Stimulated activated CD8-positive, alpha-beta memory T cell treated with anti-CD3 and anti-CD28 coated beads, Interleukin-7, amount 100 ng/mL, for 48 hours (primary cell): ENCODE data around the gene S100A12.
"Not testable (repeated sequence)": the region's sequence is repeated elsewhere in the genome, so short reads cannot be mapped to it uniquely, and the experiment has no call there.

Experiments
- DNase-seq, 2 donors: peaks; one replicate each; pipeline ENCODE4 v3.0.0-alpha.2; 2020; ENCODE audit warnings: low read depth in 1 of 2; ENCODE audit errors: extremely low read depth in 1 of 2

Gene S100A12

GRCh38 chr1:153354515-153355193 lies 20.8 kb downstream of the S100A12 start:
- DNase-seq, result no peak

GRCh38 chr1:153353226-153353947 lies 22.0 kb downstream of the S100A12 start:
- no peak for DNase-seq

GRCh38 chr1:153352523-153352922 lies 22.9 kb downstream of the S100A12 start:
- peak; percentile 13 to 30 for DNase-seq

DNA sequence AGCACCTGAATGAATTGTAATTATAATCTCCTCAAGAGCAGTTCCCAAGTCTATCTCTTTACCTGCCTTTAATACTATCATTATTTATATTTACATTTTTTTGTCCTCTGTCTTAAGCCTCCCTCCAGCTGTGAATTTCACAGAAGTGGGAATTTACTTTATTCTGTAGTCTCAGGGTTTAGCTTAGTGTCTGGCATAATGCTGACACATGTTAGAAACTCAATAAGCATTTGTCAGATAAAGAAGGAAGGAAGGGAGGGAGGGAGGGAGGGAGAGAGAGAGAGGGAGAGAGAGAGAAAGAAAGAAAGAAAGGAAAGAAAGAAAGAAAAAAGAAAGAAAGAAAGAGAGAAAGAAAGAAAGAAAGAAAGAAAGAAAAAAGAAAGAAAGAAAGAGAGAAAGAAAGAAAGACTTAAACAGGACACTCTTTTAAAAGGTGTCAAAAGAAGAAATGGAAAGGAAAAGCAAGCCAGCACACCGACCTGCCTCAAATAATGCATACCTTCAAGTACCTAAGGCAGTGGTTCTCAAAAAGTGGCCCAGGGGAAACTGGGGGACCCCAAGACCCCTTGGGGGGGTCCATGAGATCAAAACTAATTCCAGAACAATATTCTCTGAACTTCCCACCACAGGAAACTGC lies 25.0 kb downstream of the S100A12 start:
- DNase-seq, result no peak

DNA sequence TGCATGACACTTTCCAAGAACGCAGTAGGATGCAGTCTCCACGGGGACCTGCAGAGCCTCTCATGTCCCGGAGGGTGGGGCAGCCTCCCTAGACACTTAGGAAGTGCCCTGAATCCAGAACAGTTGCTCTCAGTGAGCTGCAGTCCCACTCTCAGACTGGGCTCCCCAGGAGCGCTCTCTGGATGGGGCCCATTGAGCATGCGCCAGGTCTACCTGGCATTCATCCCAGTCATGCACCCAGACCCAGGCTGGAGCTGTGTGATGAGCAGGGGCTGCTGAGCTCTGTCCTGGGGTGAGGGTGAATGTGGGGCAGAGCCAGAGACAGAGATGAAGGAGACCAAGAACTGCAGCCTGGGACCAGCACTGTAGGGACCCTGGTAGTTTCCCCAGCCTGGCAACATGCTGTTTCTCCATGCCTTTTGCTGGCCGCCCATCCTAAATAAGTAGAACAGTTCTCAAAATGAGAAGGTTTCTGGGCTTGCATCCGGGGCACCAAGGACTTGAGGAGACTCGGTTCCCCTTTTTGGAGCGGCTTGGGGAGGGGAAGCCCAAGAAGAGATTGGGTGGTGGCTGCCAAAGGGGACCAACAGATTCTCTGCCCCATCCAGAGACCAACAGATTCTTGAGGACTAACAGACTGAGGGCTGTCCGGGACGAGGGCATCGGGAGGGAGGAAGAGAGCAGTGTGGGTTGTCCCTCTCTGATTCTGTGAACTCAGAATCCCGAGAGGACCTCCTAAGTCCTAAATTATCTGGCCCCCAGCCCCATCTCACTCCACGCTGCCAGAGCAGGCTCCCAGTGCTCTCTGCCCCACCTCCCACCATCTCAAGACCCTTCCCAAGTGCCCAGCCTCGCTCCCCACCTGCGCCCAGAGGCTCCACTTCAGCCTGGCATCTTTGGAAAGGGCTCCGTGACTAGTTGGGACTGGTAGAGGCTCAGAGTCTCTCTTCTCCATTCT lies 25.8 kb downstream of the S100A12 start:
- no peak for DNase-seq

- no peak for DNase-seq
Observed at GRCh38 chr1:153348511-153349362, 26.7 kb downstream of the S100A12 start, which contains the start of gene PGLYRP4. PGLYRP4 (minus strand) TSS chr1:153348841; CDS start chr1:153347932, 909 bp downstream.

- DNase-seq, result no peak
Observed at GRCh38 chr1:153347856-153348255, 27.6 kb downstream of the S100A12 start.

DNA sequence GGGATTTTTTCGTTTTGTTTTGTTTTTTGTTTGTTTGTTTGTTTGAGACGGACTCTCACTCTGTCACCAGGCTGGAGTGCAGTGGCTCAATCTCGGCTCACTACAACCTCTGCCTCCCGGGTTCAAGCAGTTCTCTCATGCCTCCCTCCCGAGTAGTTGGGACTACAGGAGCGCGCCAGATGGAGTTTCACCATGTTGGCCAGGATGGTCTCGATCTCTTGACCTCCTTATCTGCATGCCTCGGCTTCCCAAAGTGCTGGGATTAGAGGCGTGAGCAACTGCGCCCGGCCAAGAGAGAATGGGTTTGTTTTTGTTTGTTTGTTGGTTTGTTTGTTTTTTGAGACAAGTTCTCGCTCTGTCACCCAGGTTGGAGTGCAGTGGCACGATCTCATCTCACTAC lies 28.4 kb downstream of the S100A12 start:
- not testable (repeated sequence) for DNase-seq

- no peak for DNase-seq
Observed at GRCh38 chr1:153346077-153346723, 29.2 kb downstream of the S100A12 start.

DNA sequence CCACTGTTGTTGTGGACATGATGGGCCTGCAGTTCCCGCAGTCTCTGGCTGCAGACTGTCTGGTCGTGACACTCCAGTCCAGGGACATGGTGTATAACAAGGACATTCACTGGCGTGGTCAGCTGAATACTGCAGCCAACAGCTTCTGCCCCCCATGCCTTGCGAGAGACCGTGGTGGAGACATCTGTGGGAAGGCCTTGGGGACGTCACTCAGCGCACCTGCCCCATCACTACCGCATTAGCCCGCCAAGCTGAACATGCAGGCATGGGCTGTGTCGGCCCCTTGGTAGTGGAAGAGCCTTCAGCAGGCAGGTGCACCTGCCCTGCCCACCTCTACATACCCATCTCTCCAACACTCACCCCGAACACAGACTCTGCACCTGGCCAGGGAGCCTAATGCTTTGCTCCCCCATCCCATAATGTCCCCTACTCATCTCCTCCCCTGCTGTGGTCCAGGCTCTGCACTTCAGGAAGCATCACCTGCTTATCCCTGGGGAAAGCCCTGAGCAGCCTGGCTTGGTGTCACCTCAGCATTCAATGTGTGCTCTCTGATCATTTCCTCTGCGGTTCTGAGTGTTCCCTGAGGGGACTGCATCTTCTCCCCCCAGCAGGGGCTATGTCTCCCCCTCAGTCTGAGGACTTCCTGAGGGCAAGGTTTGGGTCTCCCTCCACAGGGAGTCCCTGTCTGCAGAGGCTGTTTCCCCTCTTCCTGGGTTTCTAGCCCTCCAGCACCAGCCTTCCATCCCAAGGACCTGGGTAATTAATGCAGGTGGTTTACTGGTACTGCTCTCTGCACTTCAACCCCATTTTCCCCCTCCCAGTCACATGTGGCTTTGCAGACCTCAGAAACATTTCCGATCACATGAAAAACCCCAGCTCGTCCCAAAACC lies 30.0 kb downstream of the S100A12 start:
- no peak for DNase-seq

DNA sequence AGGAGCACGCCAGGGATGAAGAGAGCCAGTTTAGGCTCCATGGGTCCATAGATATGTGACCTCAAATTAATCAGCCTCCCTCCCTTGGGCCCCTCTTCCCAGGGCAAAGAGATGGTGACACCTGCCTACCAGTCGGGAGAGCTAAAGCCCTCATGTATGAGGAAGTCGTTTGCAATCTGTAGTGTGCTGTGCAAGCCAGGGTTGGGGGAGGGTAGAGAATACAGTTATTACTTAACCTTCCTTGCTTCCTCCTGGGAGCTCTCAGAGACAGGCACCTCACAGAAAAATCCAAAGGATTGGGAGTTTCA lies 30.7 kb downstream of the S100A12 start:
- DNase-seq, result no peak

GRCh38 chr1:153343811-153344717 lies 31.4 kb downstream of the S100A12 start:
- DNase-seq, result no peak

- DNase-seq, result no peak
Observed at GRCh38 chr1:153343040-153343681, 32.3 kb downstream of the S100A12 start.

DNA sequence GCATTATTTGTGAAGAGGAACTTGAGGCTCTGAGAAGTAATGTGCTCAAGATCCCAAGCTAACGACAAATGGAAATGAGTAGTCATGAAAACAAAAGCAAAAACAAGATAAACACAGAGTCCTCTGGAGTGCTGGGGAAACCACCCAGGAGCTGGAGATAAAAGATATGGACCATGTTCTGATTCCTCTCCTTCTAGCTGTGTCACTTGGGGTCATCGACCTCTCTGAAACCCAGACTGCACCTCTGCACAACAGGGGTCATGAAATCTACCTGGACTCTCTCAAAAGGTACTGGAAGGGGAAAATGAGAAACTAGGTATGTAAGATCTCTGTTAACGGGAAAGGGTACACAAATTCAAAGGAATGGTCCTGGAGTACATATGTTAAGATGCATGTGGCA lies 33.2 kb downstream of the S100A12 start:
- no peak for DNase-seq

DNA sequence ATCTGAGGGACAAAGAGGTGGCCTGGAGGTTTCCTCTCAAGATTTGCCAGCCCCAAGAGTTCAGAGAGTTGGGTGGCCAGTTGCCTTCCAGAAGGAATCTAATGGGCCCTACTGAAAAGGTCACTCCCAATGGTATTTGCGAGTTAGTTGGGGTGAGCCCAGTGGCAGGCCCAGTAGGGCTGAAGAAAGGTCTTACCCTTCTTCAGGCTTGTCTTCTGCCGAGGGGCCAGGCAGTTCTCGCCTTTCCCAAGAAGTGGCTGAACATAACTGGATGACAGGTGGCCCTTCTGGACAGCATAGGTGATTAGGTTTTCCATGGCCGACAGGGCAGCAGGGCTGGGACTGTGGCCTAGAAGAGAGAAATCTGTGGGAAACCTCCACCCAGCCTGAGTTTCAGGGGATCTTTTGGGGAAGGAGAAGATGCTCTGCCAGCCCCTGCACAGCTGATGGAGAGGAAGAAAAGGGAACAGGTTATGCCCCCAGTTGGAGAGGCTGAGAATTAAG lies 33.9 kb downstream of the S100A12 start:
- no peak for DNase-seq

DNA sequence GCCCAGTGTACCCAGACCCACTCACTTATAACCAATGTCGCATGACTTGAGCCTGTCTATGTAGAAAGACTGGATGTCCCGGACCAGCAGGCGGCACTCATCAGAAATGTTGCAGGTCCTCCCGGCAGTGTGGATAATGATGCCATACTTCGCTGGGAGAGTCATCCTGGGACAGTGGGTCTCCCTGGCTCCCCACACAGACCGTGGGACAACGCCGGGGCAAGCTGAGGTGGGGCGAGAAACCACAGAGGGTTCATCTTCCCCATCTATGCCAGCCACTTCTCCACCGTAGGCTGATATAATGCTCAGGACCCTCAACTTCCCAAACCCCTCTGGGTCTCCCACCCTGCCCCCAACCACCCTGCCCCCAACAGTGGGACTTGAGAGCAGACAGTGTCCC lies 35.1 kb downstream of the S100A12 start:
- DNase-seq, result no peak

DNA sequence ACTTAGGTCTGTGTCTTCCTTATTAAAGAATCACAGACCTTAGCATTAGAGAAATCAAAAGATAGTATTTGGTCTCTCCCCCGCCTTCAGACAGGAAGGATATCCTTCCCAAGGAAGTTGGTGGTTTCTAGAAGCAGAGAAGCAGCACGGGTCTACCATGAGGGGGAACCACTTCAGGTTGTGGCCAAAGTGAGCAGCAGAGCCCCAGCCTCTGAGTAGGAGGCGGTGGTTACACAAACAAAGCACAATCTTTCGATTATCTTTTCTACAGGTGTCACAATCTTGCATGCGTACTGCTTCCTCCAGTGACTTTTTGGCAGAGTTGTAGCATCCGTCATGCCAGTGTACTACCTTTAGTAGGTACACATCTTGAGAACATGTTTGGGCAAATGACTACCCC lies 35.6 kb downstream of the S100A12 start:
- DNase-seq, result no peak
